Kidney (tissue), 14 donors: ENCODE results near the gene TRIM59. TPM values are rescaled to one million over a fixed set of nuclear protein-coding genes. Genes with fewer than 3 reads are reported as not detected.

Experiments used
- DNase-seq, 5 donors: peaks; one replicate each; pipeline ENCODE4 v3.0.0-alpha.2; 2013 to 2020
- FAIRE-seq: peaks from 2 replicates; lab custom pipeline; 2012; peaks lifted over from hg19 to GRCh38; lab: Jason Lieb, UNC
- H3K27ac ChIP-seq, 2 donors: one replicate each; pipeline ENCODE4 v1.7.0; 2013; ENCODE audit warnings: low read depth in 2 of 2, low read length in 2 of 2, inconsistent platforms in 1 of 2
- H3K27me3 ChIP-seq: one replicate; pipeline ENCODE4 v1.7.1; 2013; ENCODE audit warnings: low read length, inconsistent platforms; ENCODE audit not compliant: control insufficient read depth, insufficient read depth
- H3K36me3 ChIP-seq, 3 donors: one replicate each; pipeline versions ENCODE4 v1.7.0 to v1.7.1; 2013; ENCODE audit warnings: low read length in 3 of 3, control low read depth in 1 of 3, inconsistent platforms in 1 of 3; ENCODE audit not compliant: insufficient read depth in 3 of 3, control insufficient read depth in 2 of 3
- H3K4me1 ChIP-seq, 3 donors: one replicate each; pipeline versions ENCODE4 v1.7.0 to v1.7.1; 2013; ENCODE audit warnings: low read length in 3 of 3, inconsistent platforms in 1 of 3, low read depth in 1 of 3; ENCODE audit not compliant: control insufficient read depth in 2 of 3, insufficient read depth in 2 of 3
- H3K4me3 ChIP-seq, 3 donors: one replicate each; pipeline versions ENCODE4 v1.7.0 to v1.8.1; 2013; ENCODE audit warnings: low read length in 3 of 3, control low read depth in 1 of 3, inconsistent platforms in 1 of 3
- H3K9ac ChIP-seq, 3 donors: one replicate each; pipeline versions ENCODE4 v1.7.0 to v1.7.1; 2013; ENCODE audit warnings: low read length in 3 of 3, control low read depth in 1 of 3, inconsistent platforms in 1 of 3
- H3K9me3 ChIP-seq, 3 donors: one replicate each; pipeline versions ENCODE4 v1.7.0 to v1.7.1; 2013; ENCODE audit warnings: low read length in 3 of 3, control low read depth in 1 of 3, inconsistent platforms in 1 of 3; ENCODE audit not compliant: control insufficient read depth in 2 of 3, insufficient read depth in 1 of 3
- CTCF ChIP-seq: IDR thresholded peaks from 3 replicates; pipeline ENCODE4 v1.5.1; 2012; ENCODE audit warnings: mild to moderate bottlenecking, moderate library complexity, borderline replicate concordance; ENCODE audit not compliant: insufficient read depth; ENCODE audit errors: extremely low read depth
- intact Hi-C: fragments of 100-400 bp; cut with DNase I; formaldehyde crosslinking; loops from one replicate; pipeline ENCODE4 v1.11.1; 2022
- polyA plus RNA-seq: library from polyadenylated mRNA; stranded (reverse); fragments of 350-450 nt; fragmentation: Illumina TruSeq; extraction: RNeasy Lipid Tissue Mini Kit (QIAGEN cat#74804); gene quantifications from one replicate; pipeline ENCODE4 v1.2.3, GENCODE V29; 2014; ENCODE audit warnings: low read depth, low replicate concordance; ENCODE audit not compliant: insufficient read depth
- total RNA-seq: library from RNA; stranded (reverse); fragmentation: NEBNext Ultra II Directional; extraction: Animal tissue kit (Norgen Biotek cat#: 25700); gene quantifications from one replicate; pipeline ENCODE4 v1.2.1, GENCODE V29; 2021
- donor health status: control.
- donor health status: control.
- donor health status: control.
- donor health status: control.
- donor health status: control.
- donor health status: DM: yes; HTN: yes; CAD: no.
- donor health status: Normal renal cell carcinoma (clear cell type).

TRIM59 gene
- total and polyA plus RNA-seq, 2 donors from 2014 or later: 0.84 to 4.8 TPM

GRCh38 chr3:160446522-160447056 is 3.0 kb downstream of the TRIM59 start:
- FAIRE-seq (no peak), DNase-seq (no peak)
- Histone ChIP-seq H3K9ac (no peak overlapping the region), H3K27me3 (no peaks in the 10 kb centered on the region), H3K4me1 (peaks cover 0 to 3% (median 3%) of the 10 kb centered on the region in 3 donors), H3K4me3 (no peak overlapping the region), H3K36me3 (no peaks in the 10 kb centered on the region), H3K27ac (no peak overlapping the region), H3K9me3 (no peaks in the 10 kb centered on the region)
- intact Hi-C loops: no loop called here
- TF ChIP-seq CTCF: no peak

GRCh38 chr3:160445854-160446253 is 3.7 kb downstream of the TRIM59 start:
- Histone ChIP-seq H3K27me3 (no peaks in the 10 kb centered on the region), H3K9me3 (no peaks in the 10 kb centered on the region), H3K27ac (no peak overlapping the region), H3K36me3 (no peaks in the 10 kb centered on the region), H3K9ac (no peak overlapping the region), H3K4me3 (no peak overlapping the region), H3K4me1 (peaks cover 0 to 3% (median 3%) of the 10 kb centered on the region in 3 donors)
- DNase-seq (no peak), FAIRE-seq (no peak)
- no peak for TF ChIP-seq CTCF
- intact Hi-C loops: no loop called here

GRCh38 chr3:160444411-160444810 is 5.2 kb downstream of the TRIM59 start:
- Histone ChIP-seq H3K4me3 (no peak overlapping the region), H3K36me3 (no peaks in the 10 kb centered on the region), H3K9ac (no peak overlapping the region), H3K27me3 (no peaks in the 10 kb centered on the region), H3K4me1 (no peaks in the 10 kb centered on the region), H3K9me3 (no peaks in the 10 kb centered on the region), H3K27ac (no peak overlapping the region)
- intact Hi-C loops: no loop called here
- TF ChIP-seq CTCF: no peak
- no peak for FAIRE-seq
- no peak for DNase-seq

GRCh38 chr3:160440687-160441086 is 8.9 kb downstream of the TRIM59 start:
- Histone ChIP-seq H3K27ac (no peak overlapping the region), H3K27me3 (no peaks in the 10 kb centered on the region), H3K36me3 (no peaks in the 10 kb centered on the region), H3K4me3 (no peak overlapping the region), H3K4me1 (no peaks in the 10 kb centered on the region), H3K9me3 (no peaks in the 10 kb centered on the region), H3K9ac (no peak overlapping the region)
- TF ChIP-seq CTCF: no peak
- intact Hi-C loops: no loop called here
- FAIRE-seq (no peak), DNase-seq (no peak)
